Measurements from ENCODE around the gene PTBP1. TPM values are rescaled to one million over a fixed set of nuclear protein-coding genes. Genes with fewer than 3 reads are reported as not detected.
A peak's percentile ranks its signal among the peaks of the same experiment; 100 is the strongest.

Gene PTBP1
- total and polyA plus RNA-seq, 2 of the 13 experiments (the other 11 are each of a cell fraction or from before 2014, with no cell fraction given) = 195 to 288 TPM

DNA sequence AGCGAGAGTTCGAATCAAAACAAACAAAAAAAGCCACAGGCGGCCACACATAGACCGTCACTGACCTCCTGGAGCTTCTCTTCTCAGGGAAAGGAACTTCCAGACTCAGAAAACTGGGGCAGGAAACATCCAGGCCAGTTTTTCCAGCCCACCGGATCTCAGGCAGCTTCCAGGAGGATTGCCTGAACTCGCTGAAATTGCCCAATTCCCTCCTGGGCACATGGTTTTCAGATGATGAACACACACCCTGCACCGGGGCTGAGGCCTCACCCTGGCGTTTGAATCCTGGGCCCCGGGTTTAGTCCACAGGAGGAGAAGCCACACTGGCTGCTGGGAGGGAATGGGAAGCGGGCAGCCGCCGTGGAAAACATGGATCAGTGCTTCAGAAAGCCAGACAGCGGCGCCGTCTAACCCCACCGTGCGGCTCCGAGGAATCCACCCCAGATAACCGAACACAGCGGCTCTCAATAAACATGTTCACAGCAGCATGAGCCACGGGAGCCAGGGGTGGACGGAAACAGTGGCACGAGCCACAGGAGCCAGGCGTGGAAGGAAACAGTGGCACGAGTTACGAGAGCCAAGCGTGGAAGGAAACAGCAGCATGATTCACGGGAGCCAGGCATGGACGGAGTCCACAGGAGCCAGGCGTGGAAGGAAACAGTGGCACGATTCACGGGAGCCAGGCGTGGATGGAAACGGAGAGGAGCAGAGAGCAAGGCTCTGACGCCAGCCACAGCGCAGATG is 18.2 kb upstream of the PTBP1 start (continued):
- TF ChIP-seq TEAD2 (CRISPR knock-in tag; IDR thresholded peaks at IDR 0.05) (peak; percentile 53; the same call in 1 of the 2 replicates), ZNF484 (CRISPR knock-in tag; IDR thresholded peaks at IDR 0.05; ENCODE audit: borderline replicate concordance, low read depth) (no peak), ARHGAP35 (CRISPR knock-in tag; IDR thresholded peaks at IDR 0.05; ENCODE audit: borderline replicate concordance) (peak; percentile 42; the same call in 1 of the 2 replicates), NKX3-1 (CRISPR knock-in tag; IDR thresholded peaks at IDR 0.05) (peak; percentile 94), NR2F6 (IDR thresholded peaks at IDR 0.05) (no peak), NR2F6 (CRISPR knock-in tag; IDR thresholded peaks at IDR 0.05) (peak; percentile 59; the same call in 1 of the 2 replicates), CHCHD3 (CRISPR knock-in tag; IDR thresholded peaks at IDR 0.05) (no peak), ZNF30 (CRISPR knock-in tag; IDR thresholded peaks at IDR 0.05) (peak; percentile 86; the same call in 1 of the 2 replicates), ZNF121 (CRISPR knock-in tag; IDR thresholded peaks at IDR 0.05) (0 out of 2 replicates have a peak, but pooled peaks have one; percentile 53), LCORL (IDR thresholded peaks at IDR 0.05) (no peak), LCORL (CRISPR knock-in tag; IDR thresholded peaks at IDR 0.05) (peak; percentile 93)
- TF ChIP-seq, protein P1, sequence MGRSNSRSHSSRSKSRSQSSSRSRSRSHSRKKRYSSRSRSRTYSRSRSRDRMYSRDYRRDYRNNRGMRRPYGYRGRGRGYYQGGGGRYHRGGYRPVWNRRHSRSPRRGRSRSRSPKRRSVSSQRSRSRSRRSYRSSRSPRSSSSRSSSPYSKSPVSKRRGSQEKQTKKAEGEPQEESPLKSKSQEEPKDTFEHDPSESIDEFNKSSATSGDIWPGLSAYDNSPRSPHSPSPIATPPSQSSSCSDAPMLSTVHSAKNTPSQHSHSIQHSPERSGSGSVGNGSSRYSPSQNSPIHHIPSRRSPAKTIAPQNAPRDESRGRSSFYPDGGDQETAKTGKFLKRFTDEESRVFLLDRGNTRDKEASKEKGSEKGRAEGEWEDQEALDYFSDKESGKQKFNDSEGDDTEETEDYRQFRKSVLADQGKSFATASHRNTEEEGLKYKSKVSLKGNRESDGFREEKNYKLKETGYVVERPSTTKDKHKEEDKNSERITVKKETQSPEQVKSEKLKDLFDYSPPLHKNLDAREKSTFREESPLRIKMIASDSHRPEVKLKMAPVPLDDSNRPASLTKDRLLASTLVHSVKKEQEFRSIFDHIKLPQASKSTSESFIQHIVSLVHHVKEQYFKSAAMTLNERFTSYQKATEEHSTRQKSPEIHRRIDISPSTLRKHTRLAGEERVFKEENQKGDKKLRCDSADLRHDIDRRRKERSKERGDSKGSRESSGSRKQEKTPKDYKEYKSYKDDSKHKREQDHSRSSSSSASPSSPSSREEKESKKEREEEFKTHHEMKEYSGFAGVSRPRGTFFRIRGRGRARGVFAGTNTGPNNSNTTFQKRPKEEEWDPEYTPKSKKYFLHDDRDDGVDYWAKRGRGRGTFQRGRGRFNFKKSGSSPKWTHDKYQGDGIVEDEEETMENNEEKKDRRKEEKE (IDR thresholded peaks at IDR 0.05) = no peak
- TF ChIP-seq, protein P2, sequence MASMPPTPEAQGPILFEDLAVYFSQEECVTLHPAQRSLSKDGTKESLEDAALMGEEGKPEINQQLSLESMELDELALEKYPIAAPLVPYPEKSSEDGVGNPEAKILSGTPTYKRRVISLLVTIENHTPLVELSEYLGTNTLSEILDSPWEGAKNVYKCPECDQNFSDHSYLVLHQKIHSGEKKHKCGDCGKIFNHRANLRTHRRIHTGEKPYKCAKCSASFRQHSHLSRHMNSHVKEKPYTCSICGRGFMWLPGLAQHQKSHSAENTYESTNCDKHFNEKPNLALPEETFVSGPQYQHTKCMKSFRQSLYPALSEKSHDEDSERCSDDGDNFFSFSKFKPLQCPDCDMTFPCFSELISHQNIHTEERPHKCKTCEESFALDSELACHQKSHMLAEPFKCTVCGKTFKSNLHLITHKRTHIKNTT (CRISPR knock-in tag; IDR thresholded peaks at IDR 0.05) = no peak
- TF ChIP-seq, protein P3, sequence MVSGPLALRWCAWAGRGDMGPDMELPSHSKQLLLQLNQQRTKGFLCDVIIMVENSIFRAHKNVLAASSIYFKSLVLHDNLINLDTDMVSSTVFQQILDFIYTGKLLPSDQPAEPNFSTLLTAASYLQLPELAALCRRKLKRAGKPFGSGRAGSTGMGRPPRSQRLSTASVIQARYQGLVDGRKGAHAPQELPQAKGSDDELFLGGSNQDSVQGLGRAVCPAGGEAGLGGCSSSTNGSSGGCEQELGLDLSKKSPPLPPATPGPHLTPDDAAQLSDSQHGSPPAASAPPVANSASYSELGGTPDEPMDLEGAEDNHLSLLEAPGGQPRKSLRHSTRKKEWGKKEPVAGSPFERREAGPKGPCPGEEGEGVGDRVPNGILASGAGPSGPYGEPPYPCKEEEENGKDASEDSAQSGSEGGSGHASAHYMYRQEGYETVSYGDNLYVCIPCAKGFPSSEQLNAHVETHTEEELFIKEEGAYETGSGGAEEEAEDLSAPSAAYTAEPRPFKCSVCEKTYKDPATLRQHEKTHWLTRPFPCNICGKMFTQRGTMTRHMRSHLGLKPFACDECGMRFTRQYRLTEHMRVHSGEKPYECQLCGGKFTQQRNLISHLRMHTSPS (CRISPR knock-in tag; IDR thresholded peaks at IDR 0.05; ENCODE audit: low read depth) = peak; percentile 55; the same call in 1 of the 2 replicates
- TF ChIP-seq, protein P4, sequence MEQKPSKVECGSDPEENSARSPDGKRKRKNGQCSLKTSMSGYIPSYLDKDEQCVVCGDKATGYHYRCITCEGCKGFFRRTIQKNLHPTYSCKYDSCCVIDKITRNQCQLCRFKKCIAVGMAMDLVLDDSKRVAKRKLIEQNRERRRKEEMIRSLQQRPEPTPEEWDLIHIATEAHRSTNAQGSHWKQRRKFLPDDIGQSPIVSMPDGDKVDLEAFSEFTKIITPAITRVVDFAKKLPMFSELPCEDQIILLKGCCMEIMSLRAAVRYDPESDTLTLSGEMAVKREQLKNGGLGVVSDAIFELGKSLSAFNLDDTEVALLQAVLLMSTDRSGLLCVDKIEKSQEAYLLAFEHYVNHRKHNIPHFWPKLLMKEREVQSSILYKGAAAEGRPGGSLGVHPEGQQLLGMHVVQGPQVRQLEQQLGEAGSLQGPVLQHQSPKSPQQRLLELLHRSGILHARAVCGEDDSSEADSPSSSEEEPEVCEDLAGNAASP (CRISPR knock-in tag; IDR thresholded peaks at IDR 0.05; ENCODE audit: borderline replicate concordance) = peak; percentile 71
- TF ChIP-seq, protein P5, sequence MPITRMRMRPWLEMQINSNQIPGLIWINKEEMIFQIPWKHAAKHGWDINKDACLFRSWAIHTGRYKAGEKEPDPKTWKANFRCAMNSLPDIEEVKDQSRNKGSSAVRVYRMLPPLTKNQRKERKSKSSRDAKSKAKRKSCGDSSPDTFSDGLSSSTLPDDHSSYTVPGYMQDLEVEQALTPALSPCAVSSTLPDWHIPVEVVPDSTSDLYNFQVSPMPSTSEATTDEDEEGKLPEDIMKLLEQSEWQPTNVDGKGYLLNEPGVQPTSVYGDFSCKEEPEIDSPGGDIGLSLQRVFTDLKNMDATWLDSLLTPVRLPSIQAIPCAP (CRISPR knock-in tag; IDR thresholded peaks at IDR 0.05; ENCODE audit: low read depth) = no peak
